Right forelimb (tissue), 1 donor: ENCODE results near the gene ZAP70.

ENCODE experiments used
- DNase-seq: peaks from one replicate; pipeline ENCODE4 v3.0.0-alpha.2; 2018

The ZAP70 gene

GRCh38 chr2:97755491-97755890, 42.1 kb downstream of the ZAP70 start:
- DNase-seq: no peak

- no peak for DNase-seq
Measured at GRCh38 chr2:97757062-97757461, 43.7 kb downstream of the ZAP70 start.

DNA sequence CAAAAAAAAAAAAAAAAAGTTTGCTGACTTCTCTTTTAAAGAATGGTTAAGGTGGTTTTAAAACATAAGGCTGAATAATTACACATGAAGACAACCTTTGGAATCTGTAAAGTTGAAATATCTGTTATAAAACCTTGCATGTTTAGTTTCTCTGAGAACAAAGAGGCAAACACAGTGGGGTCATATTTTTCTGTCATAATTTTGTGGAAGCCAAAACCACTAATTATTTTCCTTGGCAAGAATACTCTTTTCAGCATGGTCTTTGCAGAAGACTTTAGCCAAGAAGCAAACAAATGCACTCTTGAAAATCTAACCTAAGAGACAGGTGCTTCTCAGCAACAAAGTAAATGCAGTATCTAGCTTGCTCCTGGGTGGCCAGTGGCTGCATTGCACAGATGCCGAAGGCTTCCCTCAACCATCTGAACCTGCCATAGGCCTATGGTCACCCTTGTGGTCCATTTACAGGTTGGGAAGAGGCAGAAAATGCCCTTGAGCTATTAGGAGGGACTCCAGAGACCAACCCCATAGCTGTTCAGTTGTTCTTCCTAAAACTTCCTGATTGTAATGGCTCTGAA, 44.8 kb downstream of the ZAP70 start:
- no peak for DNase-seq

GRCh38 chr2:97759727-97760407, 46.5 kb downstream of the ZAP70 start:
- DNase-seq: no peak

- no peak for DNase-seq
Measured at GRCh38 chr2:97760480-97761049, 47.2 kb downstream of the ZAP70 start.

GRCh38 chr2:97761192-97761591, 47.8 kb downstream of the ZAP70 start:
- DNase-seq: no peak

DNA sequence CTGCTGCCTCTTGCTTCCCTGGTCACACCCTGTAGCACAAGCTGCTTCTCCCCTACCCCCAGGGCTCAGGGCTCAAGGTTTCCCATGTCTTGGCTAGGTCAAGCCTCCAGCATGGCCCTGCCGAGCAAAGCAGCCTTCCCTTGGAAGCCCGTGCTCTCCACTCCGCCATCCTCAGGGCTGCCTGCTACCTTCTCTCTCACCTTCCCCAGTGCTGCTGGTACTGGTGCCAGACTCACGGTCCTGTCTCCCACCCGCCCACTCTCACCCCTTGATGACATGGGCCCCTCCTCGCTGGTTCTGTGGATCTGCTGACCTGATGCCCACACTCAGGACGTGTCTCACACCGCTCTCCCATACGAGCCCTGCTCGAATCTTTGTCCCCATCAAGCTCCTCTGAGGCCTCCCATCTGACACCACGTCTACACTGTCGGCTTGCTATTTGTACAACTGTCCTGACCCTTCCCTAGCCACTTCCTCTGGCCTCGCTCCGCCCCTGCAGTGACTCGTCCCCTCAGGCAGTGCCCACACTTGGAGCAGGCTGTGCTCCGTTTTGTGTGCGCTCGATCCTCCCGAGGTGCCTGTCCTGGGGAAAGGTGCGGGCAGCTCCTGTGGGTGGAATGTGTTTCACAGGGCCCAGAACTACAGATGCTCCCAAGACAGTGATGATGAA, 49.9 kb downstream of the ZAP70 start:
- no peak for DNase-seq

- DNase-seq: no peak
Measured at GRCh38 chr2:97764559-97765263, 51.3 kb downstream of the ZAP70 start.

DNA sequence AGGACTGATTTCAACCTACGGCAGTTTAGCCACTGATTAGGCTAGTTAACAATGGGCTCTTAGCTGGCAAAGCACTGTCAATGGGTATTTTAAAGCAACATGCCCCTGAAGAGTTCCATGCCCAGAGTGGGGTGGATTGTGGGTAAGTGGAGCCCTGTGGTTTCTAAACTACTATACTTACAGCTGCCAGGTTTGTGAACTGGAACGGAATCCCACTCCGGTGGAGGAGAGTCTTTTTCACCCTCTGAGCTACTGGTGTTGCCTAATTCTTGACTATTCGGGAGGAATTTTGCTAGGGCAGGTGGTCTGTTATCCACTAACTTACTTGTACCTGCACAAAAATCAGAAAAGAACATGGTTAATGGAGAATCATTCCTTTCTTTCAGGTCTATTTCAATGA, 52.6 kb downstream of the ZAP70 start:
- DNase-seq: no peak

DNA sequence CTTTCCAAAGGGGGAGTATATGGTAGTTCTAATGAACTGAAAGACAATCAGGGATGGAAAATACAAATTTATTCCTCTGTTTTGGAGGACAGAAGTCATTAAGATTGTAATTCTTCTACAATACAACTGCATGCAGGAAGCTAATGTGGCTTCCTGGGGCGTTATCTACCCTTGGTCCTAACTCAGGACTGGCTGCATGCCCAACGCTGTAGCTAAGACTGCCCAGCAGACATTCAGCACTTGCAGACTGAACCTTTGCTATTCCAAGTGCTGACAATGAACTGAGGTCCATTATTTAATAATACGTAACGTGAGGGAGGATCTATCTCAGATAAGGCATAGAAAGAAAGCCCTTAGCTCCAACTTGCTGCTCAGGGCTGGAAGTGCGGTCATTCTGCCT, 53.2 kb downstream of the ZAP70 start:
- no peak for DNase-seq

GRCh38 chr2:97769308-97769707, 55.9 kb downstream of the ZAP70 start:
- DNase-seq: no peak

DNA sequence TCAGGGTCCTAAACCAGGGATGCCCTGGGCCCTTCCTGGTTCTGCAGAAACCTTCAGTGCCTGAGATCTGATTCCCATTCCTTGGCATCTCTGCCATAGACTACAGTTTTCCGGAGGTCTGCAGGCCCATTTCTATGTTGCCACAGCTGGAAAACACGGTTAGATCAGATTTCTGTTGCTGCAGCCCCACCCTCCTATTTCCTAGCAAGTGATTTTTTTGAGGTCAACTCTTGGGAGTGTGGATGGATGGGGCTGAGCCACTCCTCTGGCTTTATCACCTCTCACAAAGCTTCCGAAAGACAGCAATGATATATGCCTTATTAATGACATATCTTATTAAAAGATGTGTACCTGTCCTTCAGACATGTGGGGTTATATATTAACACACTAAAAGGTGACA, 56.3 kb downstream of the ZAP70 start:
- DNase-seq: no peak

- no peak for DNase-seq
Measured at GRCh38 chr2:97770445-97770844, 57.1 kb downstream of the ZAP70 start.

DNA sequence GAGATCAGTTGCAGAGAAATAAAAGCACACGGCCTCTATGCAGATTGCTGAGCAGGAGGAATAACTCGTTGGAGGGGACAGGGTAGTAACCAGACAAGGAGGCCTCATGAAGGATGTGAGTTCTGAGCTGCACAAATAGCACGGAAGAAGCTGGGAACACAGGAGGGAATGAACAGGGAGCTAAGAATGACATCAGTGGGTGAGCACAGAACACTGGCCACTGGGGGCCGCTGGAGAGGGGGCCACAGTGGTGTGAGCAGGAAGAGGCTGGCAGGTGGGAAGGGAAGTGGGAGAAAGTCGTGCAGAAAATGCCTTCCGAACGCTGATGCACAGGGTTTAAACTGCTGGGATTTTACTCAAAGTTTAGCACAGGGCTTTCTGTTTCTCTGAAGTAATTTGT, 61.0 kb downstream of the ZAP70 start:
- no peak for DNase-seq

- no peak for DNase-seq
Measured at GRCh38 chr2:97775074-97775473, 61.7 kb downstream of the ZAP70 start.

DNA sequence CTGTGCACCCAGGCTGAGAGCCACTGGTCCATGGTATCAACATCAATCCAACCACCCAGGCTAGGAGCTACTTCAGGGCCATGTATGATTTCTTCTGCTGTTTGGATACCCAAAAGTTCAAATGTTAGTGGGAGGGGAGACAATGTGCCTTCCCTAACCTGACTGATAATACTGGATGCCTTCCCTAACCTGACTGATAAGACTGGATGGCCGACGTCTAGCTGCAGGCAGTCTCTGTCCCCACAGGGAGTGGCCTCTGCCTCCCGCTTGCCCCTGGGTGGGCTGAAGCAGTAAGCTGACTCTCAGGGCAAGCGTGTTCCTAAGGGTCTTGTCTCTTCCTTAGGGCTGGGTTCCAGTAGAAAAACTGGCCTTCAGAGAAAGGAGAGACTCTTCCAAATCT, 65.8 kb downstream of the ZAP70 start:
- no peak for DNase-seq

- no peak for DNase-seq
Measured at GRCh38 chr2:97781981-97782380, 68.6 kb downstream of the ZAP70 start.

DNA sequence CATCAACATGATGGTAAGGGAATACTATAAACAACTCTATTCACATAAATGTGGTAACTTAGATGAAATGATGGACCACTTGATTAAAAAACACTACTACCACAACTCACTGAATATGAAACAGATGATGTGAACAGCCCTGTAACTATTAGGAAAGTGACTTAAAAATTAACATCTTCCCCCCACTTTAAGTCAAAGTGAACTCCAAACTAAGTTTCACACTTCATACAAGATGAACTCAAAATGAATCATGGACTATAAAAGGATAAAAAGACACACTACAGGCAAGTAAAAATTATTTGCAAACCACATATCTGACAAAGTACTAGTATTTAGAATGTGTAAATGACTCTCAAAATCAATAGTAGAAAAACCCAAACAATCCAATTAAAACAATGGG, 71.6 kb downstream of the ZAP70 start:
- no peak for DNase-seq

DNA sequence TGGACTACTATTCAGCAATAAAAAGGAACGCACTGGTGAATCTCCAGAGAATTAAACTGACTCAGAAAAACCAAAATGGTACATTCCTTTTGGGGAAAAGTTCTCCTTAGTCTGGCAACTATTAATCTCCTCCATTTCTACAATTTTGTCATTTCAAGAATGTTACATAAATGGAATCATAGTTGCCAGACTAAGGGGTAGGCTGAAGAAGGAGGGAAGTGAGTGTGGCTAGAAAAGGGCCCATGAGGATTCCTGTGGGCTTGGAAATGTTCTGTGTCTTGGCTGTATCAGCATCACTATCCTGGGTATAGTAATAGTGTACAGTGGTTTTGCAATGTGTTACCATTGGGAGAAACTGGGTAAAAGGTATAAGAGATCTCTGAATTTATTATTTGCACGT, 72.4 kb downstream of the ZAP70 start:
- no peak for DNase-seq

GRCh38 chr2:97788986-97789644, 75.7 kb downstream of the ZAP70 start:
- no peak for DNase-seq
